Ecto neural progenitor cell (in vitro differentiated cells): ENCODE results near the gene VHLL.

ENCODE experiments used
- DNase-seq: peaks from one replicate; pipeline ENCODE4 v3.0.0-alpha.2; 2018; ENCODE audit warnings: low spot score

VHLL gene

DNA sequence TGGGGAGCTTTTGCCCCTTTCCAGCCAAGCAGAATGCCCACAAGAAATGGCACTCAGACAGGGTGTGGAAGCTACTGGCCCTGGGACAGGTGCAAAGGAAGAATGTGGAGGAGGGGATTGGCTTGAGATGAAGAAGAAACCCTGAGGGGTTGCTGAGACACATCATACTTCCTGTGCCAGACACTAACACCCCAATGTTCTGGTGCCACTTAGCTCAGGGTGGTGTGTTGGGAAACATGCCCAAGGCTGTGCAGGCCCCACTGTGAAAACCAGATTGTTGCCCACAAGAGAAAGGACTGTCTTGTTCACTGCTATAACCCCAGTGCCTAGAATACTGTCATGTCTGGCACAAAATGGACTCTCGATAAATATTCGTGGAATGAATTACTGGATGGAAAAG, 41.4 kb downstream of the VHLL start:
- DNase-seq, result no peak

DNA sequence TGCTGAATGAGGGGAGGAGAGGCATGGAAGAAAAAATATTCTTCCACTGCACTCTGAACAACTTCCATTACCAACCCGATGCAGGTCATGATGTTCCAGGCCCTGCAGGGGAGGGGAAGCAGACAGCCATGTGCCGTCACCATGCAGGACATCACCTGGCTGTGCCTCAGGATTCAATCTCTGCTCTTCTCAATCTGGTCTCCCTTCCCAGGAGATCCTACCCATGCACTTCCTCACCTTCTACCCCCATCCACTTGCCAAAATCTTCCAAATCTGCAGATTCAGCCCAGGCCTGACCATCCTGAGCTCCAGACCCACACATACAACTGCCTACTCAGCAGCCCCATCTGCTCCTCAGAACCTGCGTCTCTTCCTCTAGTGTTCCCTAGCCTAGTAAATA, 45.5 kb downstream of the VHLL start:
- DNase-seq, result no peak

DNA sequence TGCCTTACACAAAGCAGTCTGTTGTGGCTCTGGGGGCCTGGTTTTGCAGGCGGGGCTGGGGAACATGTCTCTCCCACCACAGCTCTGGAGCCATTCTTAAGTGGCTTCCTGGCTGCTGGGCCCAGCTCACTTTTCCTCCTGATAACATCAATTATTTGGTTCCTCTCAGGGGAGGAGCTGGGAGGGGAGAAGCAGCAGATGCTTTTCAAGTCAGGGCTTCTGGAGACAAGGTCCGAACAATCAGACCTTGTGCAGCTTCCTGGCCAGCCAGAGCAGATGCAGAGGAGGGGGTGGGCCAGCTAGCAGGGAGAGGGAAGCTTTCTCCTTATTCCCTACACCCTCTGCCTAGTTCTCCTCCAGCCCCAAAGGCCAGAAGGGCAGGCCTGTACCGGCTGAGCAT, 47.6 kb downstream of the VHLL start:
- no peak for DNase-seq

DNA sequence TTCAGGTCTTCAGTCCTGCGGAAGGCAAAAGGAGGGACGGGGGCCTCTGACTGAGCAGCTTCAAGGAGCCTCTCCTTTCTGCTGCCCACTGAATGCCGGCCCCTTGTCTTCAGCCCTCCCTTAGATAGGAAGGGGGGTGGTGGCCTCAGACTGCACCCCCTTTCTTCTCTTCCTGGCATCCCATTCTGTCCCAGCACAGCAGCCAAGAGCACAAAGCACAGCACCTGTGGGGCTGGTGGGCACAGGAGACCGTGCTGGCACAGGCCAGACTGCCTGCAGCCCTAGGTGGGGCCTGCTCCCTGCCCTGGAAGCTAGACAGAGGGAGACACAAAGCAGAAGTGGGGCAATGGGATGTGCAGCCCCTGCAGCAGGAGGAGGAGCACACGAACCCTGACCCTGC, 49.5 kb downstream of the VHLL start:
- DNase-seq, result no peak
